ENCODE measurements around the gene DGKI. TPM values are rescaled to one million over a fixed set of nuclear protein-coding genes. Genes with fewer than 3 reads are reported as not detected.

The DGKI gene
- total RNA-seq, 3 donors from 2014 or later (not counting 1 experiment from before 2014, with no cell fraction given), result 0.53 TPM; not detected in 2

- DNase-seq (no peak), ATAC-seq (no peak)
- Mint-ChIP-seq H3K4me3 (no peak overlapping the region), H3K4me1 (no peaks in the 10 kb centered on the region), H3K9me3 (peaks cover 8 to 9% of the 10 kb centered on the region in 2 donors), H3K36me3 (no peaks in the 10 kb centered on the region), H3K27me3 (ENCODE audit: low read depth in 2 of 2) (no peaks in the 10 kb centered on the region), H3K27ac (no peak overlapping the region)
- no peaks in the 10 kb centered on the region for H3K36me3 ChIP-seq (ENCODE audit: control insufficient read depth, insufficient read depth, low read length)
- intact Hi-C loops (cut with micrococcal nuclease), result no loop called here
- WGBS (ENCODE audit: insufficient coverage), result 38% methylated on average over 1 of the region's 1 CpG
- no peak for TF ChIP-seq CTCF (IDR thresholded peaks at IDR 0.05)
- H3K4me1 ChIP-seq (ENCODE audit: control insufficient read depth, insufficient read depth, low read length), result no peaks in the 10 kb centered on the region
- peaks cover 5% of the 10 kb centered on the region for H3K9me3 ChIP-seq (ENCODE audit: control insufficient read depth, insufficient read depth, low read length)
- no peak overlapping the region for H3K4me3 ChIP-seq (ENCODE audit: low read length)
- no peak overlapping the region for H3K27ac ChIP-seq (ENCODE audit: low read length)
- no peaks in the 10 kb centered on the region for H3K27me3 ChIP-seq (ENCODE audit: control insufficient read depth, insufficient read depth, low read length)
Observed at GRCh38 chr7:137488038-137488437, 358.7 kb downstream of the DGKI start.

GRCh38 chr7:137485818-137486217 lies 361.0 kb downstream of the DGKI start:
- Histone ChIP-seq H3K36me3 (ENCODE audit: control insufficient read depth, insufficient read depth, low read length) (no peaks in the 10 kb centered on the region), H3K9me3 (ENCODE audit: control insufficient read depth, insufficient read depth, low read length) (no peaks in the 10 kb centered on the region), H3K27ac (ENCODE audit: low read length) (no peak overlapping the region), H3K27me3 (ENCODE audit: control insufficient read depth, insufficient read depth, low read length) (no peaks in the 10 kb centered on the region), H3K4me1 (ENCODE audit: control insufficient read depth, insufficient read depth, low read length) (no peaks in the 10 kb centered on the region), H3K4me3 (ENCODE audit: low read length) (no peak overlapping the region)
- no peak for TF ChIP-seq CTCF (IDR thresholded peaks at IDR 0.05)
- no peaks in the 10 kb centered on the region for H3K4me1 Mint-ChIP-seq
- intact Hi-C loops (cut with micrococcal nuclease), result no loop called here
- no peak for DNase-seq
- WGBS (ENCODE audit: insufficient coverage), result 14% methylated on average over 1 of the region's 2 CpGs
- H3K27me3 Mint-ChIP-seq (ENCODE audit: low read depth in 2 of 2), result no peaks in the 10 kb centered on the region
- H3K9me3 Mint-ChIP-seq, result peaks cover 12 to 13% of the 10 kb centered on the region in 2 donors
- ATAC-seq, result no peak
- peaks cover 6% of the 10 kb centered on the region for H3K36me3 Mint-ChIP-seq
- no peak overlapping the region for H3K27ac Mint-ChIP-seq
- H3K4me3 Mint-ChIP-seq, result no peak overlapping the region

GRCh38 chr7:137484326-137484725 lies 362.4 kb downstream of the DGKI start:
- H3K9me3 Mint-ChIP-seq, result peaks cover 12 to 14% of the 10 kb centered on the region in 2 donors

More at GRCh38 chr7:137484326-137484725, 362.4 kb downstream of the DGKI start:
- Histone ChIP-seq H3K4me3 (ENCODE audit: low read length) (no peak overlapping the region), H3K27me3 (ENCODE audit: control insufficient read depth, insufficient read depth, low read length) (no peaks in the 10 kb centered on the region), H3K36me3 (ENCODE audit: control insufficient read depth, insufficient read depth, low read length) (no peaks in the 10 kb centered on the region), H3K27ac (ENCODE audit: low read length) (no peak overlapping the region), H3K4me1 (ENCODE audit: control insufficient read depth, insufficient read depth, low read length) (no peaks in the 10 kb centered on the region), H3K9me3 (ENCODE audit: control insufficient read depth, insufficient read depth, low read length) (no peaks in the 10 kb centered on the region)
- Mint-ChIP-seq H3K27me3 (ENCODE audit: low read depth in 2 of 2) (no peaks in the 10 kb centered on the region), H3K27ac (no peak overlapping the region), H3K36me3 (peaks cover 6% of the 10 kb centered on the region), H3K4me3 (no peak overlapping the region), H3K4me1 (no peaks in the 10 kb centered on the region)
- ATAC-seq, result no peak
- no peak for DNase-seq
- 64% methylated on average over 1 of the region's 1 CpG for WGBS (ENCODE audit: insufficient coverage)
- TF ChIP-seq CTCF (IDR thresholded peaks at IDR 0.05), result no peak
- intact Hi-C loops (cut with micrococcal nuclease), result no loop called here

Measured in natural killer cell (primary cell).